H1 (cell line): ENCODE data around the gene ERP44. TPM values are rescaled to one million over a fixed set of nuclear protein-coding genes. Genes with fewer than 3 reads are reported as not detected.

Experiments used
- CTCF ChIA-PET: fragments of 300-600 bp; sonication (Branson Sonifier 250); formaldehyde crosslinking; loops from one replicate; lab custom pipeline; 2021; ENCODE audit not compliant: partially characterized antibody; lab: Charles Lee
- POLR2A ChIA-PET: fragments of 300-600 bp; sonication (Branson Sonifier 250); formaldehyde crosslinking; loops from one replicate; lab custom pipeline; 2021; ENCODE audit warnings: inconsistent platforms; ENCODE audit not compliant: partially characterized antibody; lab: Charles Lee
- DNase-seq, 2 experiments: peaks; one replicate each; pipeline versions ENCODE4 v3.0.0 to v3.0.0-alpha.2; 2010 to 2022; ENCODE audit warnings: low spot score in 2 of 2, low read depth in 1 of 2, mixed read lengths in 1 of 2
- FAIRE-seq: peaks from 2 replicates; lab custom pipeline; 2011; peaks lifted over from hg19 to GRCh38; lab: Jason Lieb, UNC
- H2AFZ ChIP-seq: 2 replicates; pipeline ENCODE4 v1.8.1; 2012; ENCODE audit warnings: low read length, inconsistent platforms
- H2AK5ac ChIP-seq: 2 replicates; pipeline ENCODE4 v1.6.1; 2013; ENCODE audit warnings: low read depth, low read length
- H2BK120ac ChIP-seq: replicated peaks from 2 replicates; pipeline ENCODE3; 2013; ENCODE audit warnings: low read depth, low read length, inconsistent platforms
- H2BK12ac ChIP-seq: 2 replicates; pipeline ENCODE4 v1.6.1; 2013; ENCODE audit warnings: low read depth, low read length
- H2BK15ac ChIP-seq: 2 replicates; pipeline ENCODE4 v1.6.1; 2013; ENCODE audit warnings: low read length
- H2BK20ac ChIP-seq: 2 replicates; pipeline ENCODE4 v1.6.1; 2013; ENCODE audit warnings: low read length
- H2BK5ac ChIP-seq: 2 replicates; pipeline ENCODE4 v1.6.1; 2013; ENCODE audit warnings: low read depth, low read length
- H3K14ac ChIP-seq: 2 replicates; pipeline ENCODE4 v1.6.1; 2013; ENCODE audit warnings: inconsistent platforms; ENCODE audit not compliant: insufficient read length
- H3K18ac ChIP-seq: 2 replicates; pipeline ENCODE4 v1.6.1; 2013; ENCODE audit warnings: low read length; ENCODE audit errors: extremely low read depth
- H3K23ac ChIP-seq: 2 replicates; pipeline ENCODE4 v1.6.1; 2013; ENCODE audit warnings: inconsistent platforms; ENCODE audit not compliant: insufficient read length
- H3K23me2 ChIP-seq: 2 replicates; pipeline ENCODE4 v1.6.1; 2013; ENCODE audit warnings: low read depth, low read length
- H3K27ac ChIP-seq: 2 replicates; pipeline ENCODE4 v1.6.1; 2011; ENCODE audit warnings: low read depth, low read length, inconsistent platforms
- H3K27me3 ChIP-seq, 4 experiments: replicated peaks in 1 of 4; 1 replicate in 1 of 4; 2 replicates in 3 of 4; pipeline versions ENCODE4 v1.6.1 to v1.8.1; 2011 to 2013; ENCODE audit warnings: low read length in 3 of 4, mild to moderate bottlenecking in 3 of 4, inconsistent platforms in 2 of 4, mixed read lengths in 2 of 4, moderate library complexity in 1 of 4; ENCODE audit not compliant: control insufficient read depth in 3 of 4, insufficient read depth in 3 of 4; ENCODE audit errors: extremely low read depth in 1 of 4
- H3K36me3 ChIP-seq, 4 experiments: 2 replicates each; pipeline versions ENCODE4 v1.6.1 to v1.8.1; 2011 to 2013; ENCODE audit warnings: mild to moderate bottlenecking in 4 of 4, low read length in 3 of 4, moderate library complexity in 2 of 4, control low read depth in 1 of 4, inconsistent platforms in 1 of 4; ENCODE audit not compliant: insufficient read depth in 4 of 4, control insufficient read depth in 2 of 4
- H3K4ac ChIP-seq: replicated peaks from 2 replicates; pipeline ENCODE3; 2013; ENCODE audit warnings: low read length, low read depth, mixed read lengths, inconsistent platforms; ENCODE audit not compliant: insufficient read length
- H3K4me1 ChIP-seq, 4 experiments: replicated peaks in 1 of 4; 1 replicate in 1 of 4; 2 replicates in 3 of 4; pipeline versions ENCODE4 v1.6.1 to v1.8.1; 2011 to 2013; ENCODE audit warnings: low read length in 3 of 4, inconsistent platforms in 2 of 4, mixed read lengths in 1 of 4; ENCODE audit not compliant: insufficient read depth in 4 of 4, control insufficient read depth in 3 of 4
- H3K4me2 ChIP-seq, 2 experiments: 2 replicates each; pipeline versions ENCODE4 v1.6.1 to v1.8.1; 2011 to 2013; ENCODE audit warnings: low read depth in 2 of 2, low read length in 2 of 2, control low read depth in 1 of 2, inconsistent platforms in 1 of 2, mild to moderate bottlenecking in 1 of 2; ENCODE audit not compliant: insufficient read depth in 1 of 2
- H3K4me3 ChIP-seq, 4 experiments: fragments of 200-600, 300-600 bp in 1 of 4; sonication (generic), shearing (Covaris generic), sonication (Bioruptor Twin) in 1 of 4; 2 replicates each; pipeline versions ENCODE4 v1.5.1 to v1.8.1; 2011 to 2016; ENCODE audit warnings: low read length in 4 of 4, low read depth in 3 of 4, control low read depth in 2 of 4, inconsistent platforms in 2 of 4, mild to moderate bottlenecking in 2 of 4, mixed read lengths in 1 of 4, moderate library complexity in 1 of 4; ENCODE audit not compliant: insufficient read depth in 2 of 4; ENCODE audit errors: extremely low read depth in 1 of 4
- H3K56ac ChIP-seq: replicated peaks from 2 replicates; pipeline ENCODE3; 2013; ENCODE audit warnings: low read depth, mild to moderate bottlenecking, mixed read lengths, low read length, inconsistent platforms; ENCODE audit not compliant: insufficient read length
- H3K79me1 ChIP-seq: 2 replicates; pipeline ENCODE4 v1.6.1; 2013; ENCODE audit warnings: low read depth, low read length, control low read depth
- H3K79me2 ChIP-seq, 2 experiments: 2 replicates each; pipeline versions ENCODE4 v1.6.1 to v1.8.1; 2012 to 2013; ENCODE audit warnings: low read length in 2 of 2, mild to moderate bottlenecking in 2 of 2, inconsistent platforms in 1 of 2; ENCODE audit not compliant: insufficient read depth in 2 of 2, control insufficient read depth in 1 of 2
- H3K9ac ChIP-seq, 4 experiments: replicated peaks in 1 of 4; 1 replicate in 1 of 4; 2 replicates in 3 of 4; pipeline versions ENCODE4 v1.6.1 to v1.8.1; 2011 to 2013; ENCODE audit warnings: low read depth in 3 of 4, low read length in 3 of 4, control low read depth in 2 of 4, mild to moderate bottlenecking in 2 of 4, moderate library complexity in 2 of 4, inconsistent platforms in 1 of 4; ENCODE audit errors: extremely low read depth in 1 of 4
- H3K9me3 ChIP-seq, 2 experiments: 2 replicates each; pipeline versions ENCODE4 v1.6.1 to v1.8.1; 2012 to 2013; ENCODE audit warnings: mild to moderate bottlenecking in 2 of 2, moderate library complexity in 2 of 2, control low read depth in 1 of 2, inconsistent platforms in 1 of 2, low read depth in 1 of 2, low read length in 1 of 2, mixed read lengths in 1 of 2; ENCODE audit not compliant: insufficient read depth in 2 of 2
- H4K20me1 ChIP-seq, 2 experiments: replicated peaks in 1 of 2; 2 replicates each; pipeline versions ENCODE3 to v1.8.1; 2011 to 2013; ENCODE audit warnings: inconsistent platforms in 2 of 2, low read length in 2 of 2, mild to moderate bottlenecking in 1 of 2; ENCODE audit not compliant: insufficient read depth in 2 of 2, control insufficient read depth in 1 of 2
- H4K5ac ChIP-seq: 2 replicates; pipeline ENCODE4 v1.6.1; 2013; ENCODE audit warnings: low read length, low read depth, mixed read lengths, inconsistent platforms; ENCODE audit not compliant: insufficient read length
- H4K8ac ChIP-seq: 2 replicates; pipeline ENCODE4 v1.8.0; 2013; ENCODE audit warnings: mild to moderate bottlenecking, moderate library complexity, low read length, inconsistent platforms; ENCODE audit not compliant: insufficient read depth; ENCODE audit errors: extremely low read depth
- H4K91ac ChIP-seq: replicated peaks from 2 replicates; pipeline ENCODE3; 2013; ENCODE audit warnings: low read length, mixed read lengths, inconsistent platforms; ENCODE audit not compliant: insufficient read length
- CHD1 ChIP-seq: IDR thresholded peaks from 2 replicates; pipeline ENCODE4 v1.6.1; 2012; ENCODE audit warnings: low read depth, low read length, improper control_type of control experiment
- CHD2 ChIP-seq: IDR thresholded peaks from 2 replicates; pipeline ENCODE4 v1.6.1; 2012; ENCODE audit warnings: low read length, improper control_type of control experiment
- CTCF ChIP-seq, 3 experiments: IDR thresholded peaks; 1 replicate in 2 of 3; 2 replicates in 1 of 3; pipeline versions ENCODE4 v1.5.1 to v1.6.1; 2011; ENCODE audit warnings: low read length in 3 of 3, mild to moderate bottlenecking in 3 of 3, inconsistent platforms in 2 of 3, low read depth in 1 of 3, moderate library complexity in 1 of 3; ENCODE audit not compliant: insufficient read depth in 1 of 3; ENCODE audit errors: control extremely low read depth in 1 of 3
- EGR1 ChIP-seq: IDR thresholded peaks from 2 replicates; pipeline ENCODE4 v1.6.1; 2011; ENCODE audit warnings: low read depth, low read length, borderline replicate concordance
- EZH2 ChIP-seq: fragments of 200-600 bp; sonication (generic); IDR thresholded peaks from 2 replicates; pipeline ENCODE4 v1.7.1; 2012; ENCODE audit warnings: low read depth, mild to moderate bottlenecking, moderate library complexity, low read length, inconsistent platforms; ENCODE audit not compliant: severe bottlenecking
- POLR2AphosphoS5 ChIP-seq: IDR thresholded peaks from 2 replicates; pipeline ENCODE4 v1.6.1; 2011; ENCODE audit warnings: low read depth, low read length
- RFX5 ChIP-seq: IDR thresholded peaks from 2 replicates; pipeline ENCODE4 v1.6.1; 2011; ENCODE audit warnings: low read depth, low read length, improper control_type of control experiment, borderline replicate concordance
- SUZ12 ChIP-seq: fragments of 200-600 bp; sonication (generic); IDR thresholded peaks from 2 replicates; pipeline ENCODE4 v1.6.1; 2012; ENCODE audit warnings: mild to moderate bottlenecking, inconsistent platforms, low read length, moderate library complexity, mixed read lengths
- TAF7 ChIP-seq: optimal IDR thresholded peaks from 2 replicates; pipeline ENCODE3; 2011; ENCODE audit warnings: low read depth, mild to moderate bottlenecking, inconsistent platforms, low read length, moderate library complexity, borderline replicate concordance
- TEAD4 ChIP-seq: IDR thresholded peaks from 2 replicates; pipeline ENCODE4 v1.6.1; 2012; ENCODE audit warnings: low read depth, low read length, inconsistent platforms, mixed read lengths
- USF2 ChIP-seq: IDR thresholded peaks from 2 replicates; pipeline ENCODE4 v1.6.1; 2011; ENCODE audit warnings: low read length, improper control_type of control experiment
- WGBS, 2 experiments: shearing (Covaris generic) in 1 of 2; methylation state at CpG; one replicate each; pipeline versions ENCODE4 v1.1.6 to v1.1.7; 2013 to 2015; ENCODE audit warnings: low lambda C conversion rate in 2 of 2, mixed read lengths in 2 of 2, inconsistent platforms in 1 of 2, low coverage in 1 of 2, missing lambda C conversion rate in 1 of 2; ENCODE audit not compliant: insufficient replicate concordance in 2 of 2, insufficient coverage in 1 of 2, insufficient read length in 1 of 2; ENCODE audit errors: extremely low coverage in 1 of 2, missing lambda C conversion rate in 1 of 2; 5-methylcytosine and 5-hydroxymethylcytosine counted together
- polyA plus RNA-seq, 7 experiments: library from polyadenylated mRNA; depleted of rRNA in 3 of 7; stranded (reverse) in 5 of 7; unstranded in 2 of 7; fragments of >200 nt in 5 of 7; fragments of 200-250 nt in 2 of 7; gene quantifications; 1 replicate in 5 of 7; 2 replicates in 1 of 7; 4 replicates in 1 of 7; pipeline versions ENCODE4 v1.2.1 to v1.2.3, GENCODE V29; 2011 to 2013; ENCODE audit warnings: missing spikeins in 2 of 7, mixed read lengths in 2 of 7
- total RNA-seq: library from RNA; stranded (reverse); fragmentation: NEBNext Ultra II Directional; extraction: Animal tissue kit (Norgen Biotek cat#: 25700); gene quantifications from 2 replicates; pipeline ENCODE4 v1.2.1, GENCODE V29; 2021

The ERP44 gene
- total and polyA plus RNA-seq, 2 of the 8 experiments (the other 6 are each of a cell fraction or from before 2014, with no cell fraction given) = 5.7 to 15.6 TPM

GRCh38 chr9:100056561-100056960 is 42.2 kb downstream of the ERP44 start:
- Histone ChIP-seq H4K91ac (no peak overlapping the region), H2BK15ac (no peak overlapping the region), H2BK12ac (no peak overlapping the region), H3K4me1 (no peaks in the 10 kb centered on the region), H3K9ac (no peak overlapping the region; a peak in 1 of 7 replicates), H4K20me1 (no peaks in the 10 kb centered on the region), H2AK5ac (no peak overlapping the region), H4K8ac (no peak overlapping the region), H2AFZ (no peak overlapping the region), H3K27me3 (no peaks in the 10 kb centered on the region), H3K4ac (no peak overlapping the region), H3K27ac (no peak overlapping the region), H3K79me2 (peaks cover 0 to under 1% of the 10 kb centered on the region in 2 experiments; a peak in 1 of 4 replicates), H2BK120ac (no peak overlapping the region), H2BK5ac (no peak overlapping the region), H3K56ac (no peak overlapping the region), H3K4me2 (no peak overlapping the region), H3K23me2 (no peaks in the 10 kb centered on the region), H3K36me3 (peaks cover 0 to 7% (median 0%) of the 10 kb centered on the region in 4 experiments; a peak in 1 of 8 replicates), H4K5ac (no peak overlapping the region), H3K14ac (no peak overlapping the region), H2BK20ac (no peak overlapping the region), H3K4me3 (no peak overlapping the region), H3K23ac (no peak overlapping the region), H3K18ac (no peak overlapping the region), H3K9me3 (no peaks in the 10 kb centered on the region), H3K79me1 (no peaks in the 10 kb centered on the region)
- WGBS, 2 experiments = 87% methylated on average over 2 of the region's 2 CpGs; no CpG with 5 or more reads in 1 of the 2 experiments
- FAIRE-seq (no peak), DNase-seq (no peak)
- CTCF ChIA-PET = no interaction called here
- POLR2A ChIA-PET = no interaction called here
- TF ChIP-seq TAF7 (no peak), SUZ12 (no peak), EZH2 (no peak), CHD2 (no peak), EGR1 (no peak), RFX5 (no peak), USF2 (no peak), POLR2AphosphoS5 (no peak), CHD1 (no peak), CTCF (IDR thresholded peaks at IDR 0.05; ENCODE audit: control extremely low read depth in 1 of 3, insufficient read depth in 1 of 3, low read depth in 1 of 3, low read length in 3 of 3) (no peak), TEAD4 (no peak)
